Measurements from ENCODE around the gene ATP1A1.

ATP1A1 gene

DNA sequence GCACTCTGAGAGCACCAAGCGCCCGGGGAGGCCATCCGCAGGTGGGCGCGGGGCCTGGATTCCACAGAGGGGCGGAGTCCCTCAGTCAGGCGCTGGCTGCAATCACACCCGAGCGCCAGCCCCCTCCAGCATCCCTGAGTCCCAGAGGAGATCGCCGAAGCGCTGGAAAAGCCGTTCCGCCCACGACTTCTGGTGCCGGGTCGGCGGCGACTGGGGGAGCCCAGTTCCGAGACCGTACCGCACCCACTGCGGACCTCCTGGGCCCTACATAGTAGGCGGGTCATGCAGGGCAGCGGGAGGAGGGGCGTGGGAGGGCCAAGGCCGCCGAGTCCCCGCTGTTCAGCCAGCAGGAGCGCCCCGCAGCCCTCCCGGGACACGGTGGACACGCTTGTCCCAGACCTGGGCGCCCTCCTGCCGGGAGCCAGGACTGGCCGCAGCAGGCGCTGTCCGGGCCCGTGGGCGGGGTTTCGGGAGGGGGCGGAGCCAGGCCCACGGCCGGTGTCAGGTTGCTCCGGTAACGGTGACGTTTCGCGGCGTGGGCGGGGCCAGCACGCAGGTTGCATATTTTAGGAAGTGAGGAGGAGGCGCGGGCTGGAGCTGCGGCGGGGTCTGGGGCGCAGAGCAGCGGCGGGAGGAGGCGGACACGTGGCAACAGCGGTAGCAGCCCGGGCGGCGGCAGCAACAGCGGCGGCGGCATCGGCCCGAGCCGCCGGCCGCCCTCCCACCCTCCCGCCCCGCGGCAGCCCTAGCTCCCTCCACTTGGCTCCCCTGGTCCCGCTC lies at the start of gene ATP1A1:
TSS of gene ATP1A1 (plus strand) at position 594 of the 780 bp plus-strand sequence. CDS start 268 bp downstream, outside the sequence.
- H3K4me3 ChIP-seq (ENCODE audit: low read depth, low read length) = peak within 1 kb of the TSS; percentile 81
- TF ChIP-seq, protein P1, sequence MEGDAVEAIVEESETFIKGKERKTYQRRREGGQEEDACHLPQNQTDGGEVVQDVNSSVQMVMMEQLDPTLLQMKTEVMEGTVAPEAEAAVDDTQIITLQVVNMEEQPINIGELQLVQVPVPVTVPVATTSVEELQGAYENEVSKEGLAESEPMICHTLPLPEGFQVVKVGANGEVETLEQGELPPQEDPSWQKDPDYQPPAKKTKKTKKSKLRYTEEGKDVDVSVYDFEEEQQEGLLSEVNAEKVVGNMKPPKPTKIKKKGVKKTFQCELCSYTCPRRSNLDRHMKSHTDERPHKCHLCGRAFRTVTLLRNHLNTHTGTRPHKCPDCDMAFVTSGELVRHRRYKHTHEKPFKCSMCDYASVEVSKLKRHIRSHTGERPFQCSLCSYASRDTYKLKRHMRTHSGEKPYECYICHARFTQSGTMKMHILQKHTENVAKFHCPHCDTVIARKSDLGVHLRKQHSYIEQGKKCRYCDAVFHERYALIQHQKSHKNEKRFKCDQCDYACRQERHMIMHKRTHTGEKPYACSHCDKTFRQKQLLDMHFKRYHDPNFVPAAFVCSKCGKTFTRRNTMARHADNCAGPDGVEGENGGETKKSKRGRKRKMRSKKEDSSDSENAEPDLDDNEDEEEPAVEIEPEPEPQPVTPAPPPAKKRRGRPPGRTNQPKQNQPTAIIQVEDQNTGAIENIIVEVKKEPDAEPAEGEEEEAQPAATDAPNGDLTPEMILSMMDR (IDR thresholded peaks at IDR 0.05; ENCODE audit: low read depth, low read length) = no peak

DNA sequence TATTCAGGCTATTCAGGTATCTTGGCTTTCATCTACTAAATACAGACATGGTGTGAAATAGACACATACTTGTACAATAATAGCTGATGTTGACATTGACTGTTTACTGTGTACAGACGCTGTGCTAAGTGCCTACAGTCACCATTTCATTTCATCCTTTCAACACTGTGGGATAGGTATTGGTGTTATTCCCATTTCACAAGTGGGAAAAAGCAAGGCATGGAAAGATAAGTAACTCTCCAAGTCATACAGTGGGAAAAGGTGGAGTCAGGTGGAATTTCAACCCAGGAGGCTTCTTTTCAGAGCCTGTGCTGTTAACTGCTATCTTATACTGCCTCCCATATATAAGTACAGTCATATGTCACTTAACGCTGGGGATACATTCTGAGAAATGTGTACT lies 49.6 kb upstream of the ATP1A1 start:
- H3K4me3 ChIP-seq (ENCODE audit: low read depth, low read length) = no peak overlapping the region
- TF ChIP-seq, protein P1 (IDR thresholded peaks at IDR 0.05; ENCODE audit: low read depth, low read length) = no peak

DNA sequence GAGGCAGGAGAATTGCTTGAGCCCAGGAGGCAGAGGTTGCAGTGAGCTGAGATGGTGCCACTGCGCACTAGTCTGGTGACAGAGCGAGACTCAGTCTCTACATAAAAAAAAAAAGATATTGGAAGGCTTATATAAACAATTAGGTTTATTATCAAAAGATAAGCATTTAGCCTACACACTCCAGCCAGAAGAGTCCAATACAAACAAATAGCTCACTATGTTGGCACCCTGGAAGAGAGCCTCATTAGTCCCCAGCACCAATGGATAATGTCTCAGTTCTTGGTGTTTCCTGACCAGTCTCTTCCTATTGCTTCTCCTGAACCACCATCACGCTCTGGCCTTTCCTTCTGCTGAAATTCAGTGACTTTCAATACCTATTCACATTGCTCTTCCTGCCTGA lies 48.6 kb upstream of the ATP1A1 start:
- TF ChIP-seq, protein P1 (IDR thresholded peaks at IDR 0.05; ENCODE audit: low read depth, low read length) = no peak
- H3K4me3 ChIP-seq (ENCODE audit: low read depth, low read length) = no peak overlapping the region

DNA sequence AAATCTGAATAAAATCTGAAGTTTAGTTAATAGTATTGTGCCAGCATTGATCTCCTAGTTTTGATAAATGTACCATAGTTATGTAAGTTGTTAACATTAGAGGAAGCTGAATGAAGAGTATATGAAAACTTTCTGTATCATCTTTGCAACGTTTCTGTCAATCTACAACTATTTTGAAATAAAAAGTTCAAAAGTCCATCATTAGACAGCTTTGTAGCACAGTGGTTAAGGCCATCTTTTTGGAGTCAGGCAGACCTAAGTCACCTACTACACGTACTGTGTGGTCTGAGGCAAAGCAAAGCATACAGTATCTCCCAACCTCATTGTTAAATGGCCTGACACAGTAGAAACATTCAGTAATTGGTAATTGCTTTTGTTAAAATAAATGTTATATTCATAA lies 47.9 kb upstream of the ATP1A1 start:
- TF ChIP-seq, protein P1 (IDR thresholded peaks at IDR 0.05; ENCODE audit: low read depth, low read length) = no peak
- H3K4me3 ChIP-seq (ENCODE audit: low read depth, low read length) = no peak overlapping the region

DNA sequence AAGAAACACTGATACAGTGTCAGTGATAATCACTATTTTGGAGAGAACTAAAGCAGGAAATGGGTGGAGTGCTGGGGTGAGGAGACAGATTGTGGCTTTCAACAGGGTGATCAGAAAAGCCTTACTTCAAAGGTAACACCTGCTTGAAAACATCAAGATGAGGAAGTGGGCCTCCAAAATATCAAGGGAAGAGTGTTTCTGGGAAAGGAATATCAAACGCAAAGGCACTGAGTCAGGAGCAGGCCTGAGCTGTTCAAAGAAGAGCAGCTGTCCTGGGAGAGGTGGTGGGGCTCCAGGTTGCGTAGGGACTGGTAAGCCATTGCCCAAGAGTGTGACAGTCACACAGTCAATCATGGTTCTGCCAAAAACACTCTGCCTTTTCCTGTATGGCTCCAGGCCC lies 47.1 kb upstream of the ATP1A1 start:
- TF ChIP-seq, protein P1 (IDR thresholded peaks at IDR 0.05; ENCODE audit: low read depth, low read length) = no peak
- H3K4me3 ChIP-seq (ENCODE audit: low read depth, low read length) = no peak overlapping the region

DNA sequence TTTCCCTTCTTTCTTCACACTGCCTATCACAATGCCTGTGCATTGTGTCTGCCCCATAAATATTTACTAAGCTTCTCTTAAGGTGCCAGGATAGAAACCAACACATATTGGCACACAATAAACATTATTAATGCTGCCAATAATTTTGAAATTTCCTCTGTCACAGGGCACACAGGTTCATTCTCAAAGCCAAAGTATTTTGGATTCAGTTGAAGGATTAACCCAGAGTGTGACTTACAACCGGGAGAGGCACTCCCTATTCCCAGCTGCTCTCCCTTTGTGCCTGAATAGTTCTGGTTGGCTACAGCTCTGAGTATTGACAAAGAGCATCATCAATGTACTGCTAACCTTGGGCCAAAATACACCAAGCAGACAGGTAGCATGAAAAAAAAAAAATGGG lies 46.6 kb upstream of the ATP1A1 start:
- TF ChIP-seq, protein P1 (IDR thresholded peaks at IDR 0.05; ENCODE audit: low read depth, low read length) = no peak
- no peak overlapping the region for H3K4me3 ChIP-seq (ENCODE audit: low read depth, low read length)

DNA sequence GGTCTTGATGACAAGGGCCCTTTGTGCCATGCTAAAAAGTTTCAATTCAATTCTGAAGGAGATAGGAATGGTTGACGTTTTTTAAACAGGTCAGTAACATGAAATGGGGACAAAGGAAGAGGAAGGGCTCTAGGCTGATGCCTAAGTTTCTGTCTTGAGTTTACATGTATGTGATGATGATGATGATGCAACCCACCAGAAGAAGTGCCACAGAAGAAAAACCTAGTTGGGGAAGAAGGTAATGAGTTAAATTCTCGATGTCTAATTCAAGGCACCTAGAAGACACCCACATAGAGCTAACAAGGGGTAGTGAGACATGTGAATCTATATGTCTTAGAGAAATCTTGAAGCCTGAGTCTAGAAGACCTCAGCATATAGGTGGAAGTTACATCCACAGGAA lies 44.4 kb upstream of the ATP1A1 start:
- TF ChIP-seq, protein P1 (IDR thresholded peaks at IDR 0.05; ENCODE audit: low read depth, low read length) = no peak
- H3K4me3 ChIP-seq (ENCODE audit: low read depth, low read length) = no peak overlapping the region
